Measurements from ENCODE around the gene HNRNPA1L2.

The HNRNPA1L2 gene

GRCh38 chr13:52638666-52639328 lies 3.4 kb upstream of the HNRNPA1L2 start:
- ATAC-seq = no peak
- TF ChIP-seq RARB (CRISPR knock-in tag; IDR thresholded peaks at IDR 0.05) (no peak), ZNF565 (CRISPR knock-in tag; conservative IDR thresholded peaks at IDR 0.05; ENCODE audit: low read depth) (no peak), CREB5 (CRISPR knock-in tag; IDR thresholded peaks at IDR 0.05; ENCODE audit: low read depth) (no peak), OSR1 (CRISPR knock-in tag; IDR thresholded peaks at IDR 0.05) (no peak), ZNF8 (CRISPR knock-in tag; IDR thresholded peaks at IDR 0.05) (no peak), ZFP30 (CRISPR knock-in tag; IDR thresholded peaks at IDR 0.05) (no peak), TSHZ2 (CRISPR knock-in tag; IDR thresholded peaks at IDR 0.05) (no peak), GLIS3 (CRISPR knock-in tag; IDR thresholded peaks at IDR 0.05) (no peak), SNAI2 (CRISPR knock-in tag; IDR thresholded peaks at IDR 0.05) (no peak), ZFP3 (CRISPR knock-in tag; IDR thresholded peaks at IDR 0.05) (no peak), PPARA (CRISPR knock-in tag; IDR thresholded peaks at IDR 0.05; ENCODE audit: borderline replicate concordance) (no peak), CSDC2 (CRISPR knock-in tag; IDR thresholded peaks at IDR 0.05) (no peak), ZNF70 (CRISPR knock-in tag; IDR thresholded peaks at IDR 0.05) (no peak)

- TF ChIP-seq TSHZ2 (CRISPR knock-in tag; IDR thresholded peaks at IDR 0.05) (no peak), TOX (CRISPR knock-in tag; IDR thresholded peaks at IDR 0.05; ENCODE audit: borderline replicate concordance) (no peak), ZFP30 (CRISPR knock-in tag; IDR thresholded peaks at IDR 0.05) (no peak), PPARA (CRISPR knock-in tag; IDR thresholded peaks at IDR 0.05; ENCODE audit: borderline replicate concordance) (no peak), OSR1 (CRISPR knock-in tag; IDR thresholded peaks at IDR 0.05) (no peak), CREB5 (CRISPR knock-in tag; IDR thresholded peaks at IDR 0.05; ENCODE audit: low read depth) (no peak), ZNF8 (CRISPR knock-in tag; IDR thresholded peaks at IDR 0.05) (no peak), RARB (CRISPR knock-in tag; IDR thresholded peaks at IDR 0.05) (no peak), ZFP3 (CRISPR knock-in tag; IDR thresholded peaks at IDR 0.05) (no peak), GLIS3 (CRISPR knock-in tag; IDR thresholded peaks at IDR 0.05) (no peak), ZC3H10 (CRISPR knock-in tag; IDR thresholded peaks at IDR 0.05) (no peak), SNAI2 (CRISPR knock-in tag; IDR thresholded peaks at IDR 0.05) (no peak), PATZ1 (CRISPR knock-in tag; IDR thresholded peaks at IDR 0.05; ENCODE audit: borderline replicate concordance) (no peak), TCF4 (CRISPR knock-in tag; IDR thresholded peaks at IDR 0.05; ENCODE audit: borderline replicate concordance) (no peak)
These were observed 1.9 kb downstream of the HNRNPA1L2 start for GRCh38 chr13:52644108-52644507.

GRCh38 chr13:52646967-52647366 lies 4.7 kb downstream of the HNRNPA1L2 start:
- ATAC-seq = no peak
- no peak for TF ChIP-seq TOX (CRISPR knock-in tag; IDR thresholded peaks at IDR 0.05; ENCODE audit: borderline replicate concordance)
- TF ChIP-seq ZFP3 (CRISPR knock-in tag; IDR thresholded peaks at IDR 0.05) = no peak
- TF ChIP-seq ARNTL (CRISPR knock-in tag; IDR thresholded peaks at IDR 0.05; ENCODE audit: borderline replicate concordance, low read depth) = no peak
- no peak for TF ChIP-seq CSDC2 (CRISPR knock-in tag; IDR thresholded peaks at IDR 0.05)
- no peak for TF ChIP-seq ZNF70 (CRISPR knock-in tag; IDR thresholded peaks at IDR 0.05)
- TF ChIP-seq ZC3H10 (CRISPR knock-in tag; IDR thresholded peaks at IDR 0.05) = no peak
- TF ChIP-seq TSHZ2 (CRISPR knock-in tag; IDR thresholded peaks at IDR 0.05) = no peak
- no peak for TF ChIP-seq CREB5 (CRISPR knock-in tag; IDR thresholded peaks at IDR 0.05; ENCODE audit: low read depth)
- no peak for TF ChIP-seq ZFP30 (CRISPR knock-in tag; IDR thresholded peaks at IDR 0.05)
- TF ChIP-seq TCF4 (CRISPR knock-in tag; IDR thresholded peaks at IDR 0.05; ENCODE audit: borderline replicate concordance) = no peak
- TF ChIP-seq ZNF8 (CRISPR knock-in tag; IDR thresholded peaks at IDR 0.05) = no peak

More at GRCh38 chr13:52644108-52644507, 1.9 kb downstream of the HNRNPA1L2 start:
- peak; percentile 40; the same call in 1 of the 3 replicates for ATAC-seq

Data from SK-N-SH treated with all-trans-retinoic acid at 6 μM for 48 hours (cell line).